SK-MEL-5 (cell line): ENCODE data around the gene STRN. TPM values are rescaled to one million over a fixed set of nuclear protein-coding genes. Genes with fewer than 3 reads are reported as not detected.
"Not testable (repeated sequence)": the region's sequence is repeated elsewhere in the genome, so short reads cannot be mapped to it uniquely, and the experiment has no call there.

Source experiments
- DNase-seq: peaks from one replicate; pipeline ENCODE4 v3.0.0-alpha.2; 2016; ENCODE audit warnings: low read depth, low spot score
- in situ Hi-C: cut with HindIII; loops from 2 replicates; pipeline ENCODE4 v1.10.0; 2016; ENCODE audit warnings: low sequenced_read_pairs, high pct_unique_total_duplicates, low pct_unique_long_range_greater_than_20kb
- total RNA-seq: library from RNA; depleted of rRNA; stranded (reverse); fragments of >200 nt; shearing (Covaris generic); gene quantifications from 2 replicates; pipeline ENCODE4 v1.2.3, GENCODE V29; 2014

STRN gene
- total RNA-seq, 1 experiment from 2014 or later, result 23.2 TPM

GRCh38 chr2:36926175-36927132 lies 39.9 kb downstream of the STRN start:
- in situ Hi-C loops, DNase-seq: not testable (repeated sequence)

DNA sequence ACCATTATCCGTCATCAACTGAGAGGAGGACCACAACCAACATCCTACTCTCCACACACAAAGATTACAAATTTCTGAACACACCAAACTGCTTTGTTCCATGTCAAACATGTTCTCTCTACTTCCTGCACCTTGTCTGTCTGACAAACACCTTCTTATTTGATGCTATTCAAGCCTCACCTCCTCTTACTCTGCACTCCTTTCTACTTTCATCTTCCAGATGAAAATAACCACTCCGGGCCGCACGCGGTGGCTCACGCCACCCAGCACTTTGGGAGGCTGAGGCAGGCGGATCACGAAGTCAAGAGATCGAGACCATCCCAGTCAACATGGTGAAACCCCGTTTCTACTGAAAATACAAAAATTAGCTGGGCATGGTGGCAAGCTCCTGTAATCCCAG lies 43.7 kb downstream of the STRN start:
- in situ Hi-C loops, DNase-seq: not testable (repeated sequence)

DNA sequence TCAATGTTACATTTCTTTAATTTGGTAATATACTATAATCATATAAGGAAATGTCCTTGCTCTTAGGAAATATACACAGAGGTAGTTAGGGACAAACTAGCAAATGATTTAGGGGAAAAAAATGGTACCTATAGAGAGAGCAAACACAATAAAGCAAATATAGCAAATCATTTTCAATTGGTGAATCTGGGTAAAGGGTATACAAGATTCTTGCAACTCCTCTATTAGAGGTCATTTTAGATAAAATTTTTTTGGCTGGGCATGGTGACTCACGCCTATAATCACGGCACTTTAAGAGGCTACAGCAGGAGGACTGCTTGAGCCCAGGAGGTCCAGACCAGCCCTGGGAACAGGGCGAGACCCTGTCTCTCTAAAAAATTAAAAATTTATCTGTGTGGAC lies 44.4 kb downstream of the STRN start:
- DNase-seq, result no peak
- in situ Hi-C loops, result no loop called here

GRCh38 chr2:36919041-36919837 lies 47.1 kb downstream of the STRN start:
- in situ Hi-C loops, result no loop called here
- no peak for DNase-seq

DNA sequence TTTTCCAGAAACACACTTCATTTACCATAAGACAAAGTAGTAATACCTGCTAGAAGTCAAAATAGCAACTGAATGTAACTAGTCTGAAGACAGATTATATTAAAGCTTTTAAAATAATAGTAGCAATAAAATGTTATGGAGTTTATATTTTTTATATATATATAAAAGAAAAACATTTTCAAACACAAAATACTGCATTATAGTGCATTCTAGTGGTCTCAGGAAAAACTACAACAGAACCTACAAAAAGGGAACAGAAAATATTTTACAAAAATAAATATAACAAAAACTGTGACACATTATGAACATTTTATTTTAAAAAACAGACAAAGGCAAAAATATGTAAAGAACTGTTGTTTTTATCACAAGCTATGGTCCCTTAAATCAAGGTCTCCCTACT lies 48.0 kb downstream of the STRN start:
- DNase-seq, result no peak
- in situ Hi-C loops, result no loop called here

DNA sequence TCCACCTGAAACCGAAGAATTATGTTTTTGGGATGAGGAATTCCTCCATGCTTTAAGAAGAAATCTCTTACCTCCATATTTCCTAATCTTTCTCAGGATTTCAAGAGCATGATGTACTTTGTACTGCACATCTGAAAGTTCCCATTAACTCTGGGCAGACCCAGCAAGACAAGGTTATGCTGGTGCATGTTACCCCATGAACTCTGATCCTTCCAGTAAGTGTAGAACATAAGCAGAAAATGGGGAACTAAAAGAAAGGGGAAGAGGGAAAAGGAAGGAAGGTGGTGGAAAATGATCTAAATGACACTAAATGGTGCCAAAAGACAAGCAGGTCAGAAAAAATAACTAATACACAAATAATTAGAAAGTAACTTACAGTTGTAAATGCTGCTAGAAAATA lies 50.7 kb downstream of the STRN start:
- no peak for DNase-seq

DNA sequence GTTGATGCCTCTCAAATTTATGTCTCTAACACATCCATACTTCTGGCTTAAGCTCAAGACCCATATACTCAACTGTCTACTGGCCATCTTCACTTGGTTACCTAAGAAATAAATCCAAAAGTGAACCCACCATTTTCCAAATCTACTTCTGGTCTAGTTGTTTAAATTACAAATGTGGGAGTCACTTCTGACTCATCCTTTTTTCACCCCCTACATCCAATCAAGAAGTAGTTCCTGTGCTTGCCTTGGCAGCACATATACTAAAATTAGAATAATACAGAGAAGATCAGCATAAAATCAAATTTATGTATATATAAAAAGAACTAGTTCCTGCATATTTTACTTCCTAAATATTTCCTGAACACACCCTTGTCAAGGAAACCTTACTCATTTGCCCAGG lies 53.6 kb downstream of the STRN start:
- no peak for DNase-seq
- in situ Hi-C loops, result no loop called here

More for the DNA sequence above, 50.7 kb downstream of the STRN start:
- in situ Hi-C loops, result no loop called here

- no peak for DNase-seq
- in situ Hi-C loops, result no loop called here
Measured at GRCh38 chr2:36911012-36911411, 55.3 kb downstream of the STRN start.

- no peak for DNase-seq
- in situ Hi-C loops, result no loop called here
Measured at GRCh38 chr2:36906277-36906676, 60.1 kb downstream of the STRN start.

DNA sequence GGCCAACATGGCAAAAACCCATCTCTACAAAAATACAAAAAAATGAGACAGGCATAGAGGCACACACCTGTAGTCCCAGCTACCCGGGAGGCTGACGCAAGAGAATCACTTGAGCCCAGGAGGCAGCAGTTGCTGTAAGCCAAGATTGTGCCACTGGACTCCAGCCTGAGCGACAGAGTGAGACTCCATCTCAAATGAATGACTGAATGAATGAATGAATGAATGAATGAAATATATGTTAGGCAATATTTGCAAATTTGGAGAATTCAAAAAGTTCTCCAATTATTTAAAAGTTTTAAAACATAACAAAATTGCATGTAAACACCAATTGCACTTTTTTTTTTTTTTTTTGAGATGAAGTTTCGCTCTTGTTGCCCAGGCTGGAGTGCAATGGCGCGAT lies 61.7 kb downstream of the STRN start:
- in situ Hi-C loops, result no loop called here
- DNase-seq, result no peak

- in situ Hi-C loops, result no loop called here
Measured at GRCh38 chr2:36902385-36903120, 63.8 kb downstream of the STRN start.

DNA sequence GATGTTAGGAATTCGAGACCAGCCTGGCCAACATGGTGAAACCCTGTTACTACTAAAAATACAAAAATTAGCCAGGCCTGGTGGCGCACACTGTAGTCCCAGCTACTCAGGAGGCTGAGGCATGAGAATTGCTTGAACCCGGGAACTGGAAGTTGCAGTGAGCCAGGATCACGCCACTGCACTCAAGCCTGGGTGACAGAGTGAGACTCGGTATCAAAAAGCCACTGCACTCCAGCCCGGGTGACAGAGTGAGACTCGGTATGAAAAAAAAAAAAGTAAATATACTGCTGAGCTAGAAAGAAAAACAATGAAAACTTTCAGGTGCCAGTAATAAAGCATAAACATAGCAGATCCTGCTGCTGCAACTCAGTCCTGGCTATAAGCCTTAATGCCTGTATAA lies 73.5 kb downstream of the STRN start:
- DNase-seq, result no peak
- in situ Hi-C loops, result no loop called here

More at GRCh38 chr2:36902385-36903120, 63.8 kb downstream of the STRN start:
- DNase-seq, result no peak

DNA sequence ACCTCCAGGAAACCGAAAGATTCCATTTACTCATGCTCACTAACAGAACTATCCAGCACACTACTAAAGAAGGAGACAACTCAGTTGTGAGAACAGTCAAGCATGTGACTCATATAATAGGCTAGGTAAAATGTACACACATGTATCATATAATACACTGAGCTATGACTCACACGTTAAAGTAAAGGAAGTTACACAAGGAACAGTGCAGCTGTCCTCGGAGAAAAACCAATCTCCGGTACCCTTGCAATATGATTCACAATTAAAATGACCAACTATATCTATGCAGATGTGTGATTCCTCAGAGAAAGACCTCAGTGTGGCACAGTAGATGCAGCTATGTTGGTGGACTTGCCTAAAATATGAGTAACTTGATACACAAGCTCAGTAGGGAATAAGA lies 76.5 kb downstream of the STRN start:
- peak; percentile 8 for DNase-seq
- in situ Hi-C loops, result no loop called here

- in situ Hi-C loops, DNase-seq: not testable (repeated sequence)
Measured at GRCh38 chr2:36887095-36887494, 79.2 kb downstream of the STRN start.

GRCh38 chr2:36886664-36887063 lies 79.7 kb downstream of the STRN start:
- no peak for DNase-seq
- in situ Hi-C loops, result no loop called here

- in situ Hi-C loops, result no loop called here
- DNase-seq, result no peak
Measured at GRCh38 chr2:36885605-36886004, 80.7 kb downstream of the STRN start.

- no peak for DNase-seq
- in situ Hi-C loops, result no loop called here
Measured at GRCh38 chr2:36882532-36882931, 83.8 kb downstream of the STRN start.

GRCh38 chr2:36881816-36882215 lies 84.5 kb downstream of the STRN start:
- in situ Hi-C loops, result no loop called here
- no peak for DNase-seq
